AG04450 (cell line): ENCODE measurements around the gene FBXW7. TPM values are rescaled to one million over a fixed set of nuclear protein-coding genes. Genes with fewer than 3 reads are reported as not detected.

Experiments
- CTCF ChIA-PET: fragments of 300-600, 350-600 bp; formaldehyde crosslinking; extraction: SDS; loops from one replicate; lab custom pipeline; 2022; ENCODE audit warnings: antibody characterized with exemption, inconsistent platforms; lab: Charles Lee
- POLR2A ChIA-PET: fragments of 350-600 bp; formaldehyde crosslinking; extraction: SDS; loops from one replicate; lab custom pipeline; 2021; ENCODE audit warnings: antibody characterized with exemption, inconsistent platforms; lab: Yijun Ruan, JAX
- DNase-seq: peaks from one replicate; pipeline ENCODE4 v3.0.0-alpha.2; 2011; ENCODE audit warnings: low read depth, low spot score
- H3K27ac ChIP-seq: one replicate; pipeline ENCODE4 v1.5.1; 2012; ENCODE audit warnings: low read depth, low read length, control low read depth
- H3K27me3 ChIP-seq: one replicate; pipeline ENCODE4 v1.6.0; 2012; ENCODE audit warnings: low read length; ENCODE audit not compliant: control insufficient read depth, insufficient read depth
- H3K4me3 ChIP-seq: 2 replicates; pipeline ENCODE4 v1.5.1; 2011; ENCODE audit warnings: mild to moderate bottlenecking, low read depth, low read length, control low read depth
- H3K9me3 ChIP-seq: 2 replicates; pipeline ENCODE4 v1.5.1; 2012; ENCODE audit warnings: low read length; ENCODE audit not compliant: control insufficient read depth, insufficient read depth
- CTCF ChIP-seq: IDR thresholded peaks from 2 replicates; pipeline ENCODE4 v1.5.1; 2011; ENCODE audit warnings: low read depth, low read length, control low read depth, inconsistent platforms
- polyA plus RNA-seq: library from polyadenylated mRNA; depleted of rRNA; stranded (reverse); fragments of >200 nt; gene quantifications from 2 replicates; pipeline ENCODE4 v1.2.3, GENCODE V29; 2011

Gene FBXW7
- polyA plus RNA-seq, 1 experiment = 16.3 TPM

- ChIA-PET CTCF (interaction anchor here (0.9 kb wide), 2 partner anchors 19 to 26 kb away, joined by 3 to 4 read pairs; no protein-coding TSS in a partner anchor), POLR2A (no interaction called here)
- Histone ChIP-seq H3K27ac (no peak overlapping the region), H3K9me3 (no peaks in the 10 kb centered on the region), H3K27me3 (no peaks in the 10 kb centered on the region), H3K4me3 (no peak overlapping the region)
- no peak for TF ChIP-seq CTCF
- no peak for DNase-seq
These were observed 107.9 kb downstream of the FBXW7 start for GRCh38 chr4:152427981-152428380.

- POLR2A ChIA-PET = no interaction called here
- CTCF ChIA-PET = interaction anchor here (1.5 to 1.7 kb wide), 2 partner anchors 16 to 76 kb away, joined by 4 to 7 read pairs; no protein-coding TSS in a partner anchor
- Histone ChIP-seq H3K27me3 (no peaks in the 10 kb centered on the region), H3K4me3 (no peak overlapping the region), H3K9me3 (no peaks in the 10 kb centered on the region), H3K27ac (no peak overlapping the region)
- DNase-seq = no peak
- TF ChIP-seq CTCF = no peak
These were observed 110.9 kb downstream of the FBXW7 start for GRCh38 chr4:152424977-152425376.

GRCh38 chr4:152424396-152424795, 111.5 kb downstream of the FBXW7 start:
- ChIA-PET POLR2A (no interaction called here), CTCF (interaction anchor here (1.0 to 1.7 kb wide), 3 partner anchors 15 to 216 kb away, joined by 3 to 5 read pairs (median 4); no protein-coding TSS in a partner anchor)
- Histone ChIP-seq H3K9me3 (no peaks in the 10 kb centered on the region), H3K27me3 (no peaks in the 10 kb centered on the region), H3K27ac (no peak overlapping the region), H3K4me3 (no peak overlapping the region)
- DNase-seq = no peak
- no peak for TF ChIP-seq CTCF

- ChIA-PET POLR2A (no interaction called here), CTCF (interaction anchor here (1.3 to 2.8 kb wide), 3 partner anchors 14 to 216 kb away, joined by 5 to 21 read pairs (median 5); no protein-coding TSS in a partner anchor)
- Histone ChIP-seq H3K9me3 (no peaks in the 10 kb centered on the region), H3K27me3 (no peaks in the 10 kb centered on the region), H3K4me3 (no peak overlapping the region), H3K27ac (no peak overlapping the region)
- DNase-seq = no peak
- no peak for TF ChIP-seq CTCF
These were observed 113.0 kb downstream of the FBXW7 start for GRCh38 chr4:152422817-152423320.

GRCh38 chr4:152421576-152421975, 114.3 kb downstream of the FBXW7 start:
- POLR2A ChIA-PET = no interaction called here
- H3K27ac ChIP-seq = no peak overlapping the region
- no peak overlapping the region for H3K4me3 ChIP-seq
- CTCF ChIA-PET = interaction anchor here (1.1 to 2.8 kb wide), 3 partner anchors 13 to 218 kb away, joined by 3 to 21 read pairs (median 5); no protein-coding TSS in a partner anchor
- TF ChIP-seq CTCF = no peak
- H3K9me3 ChIP-seq = no peaks in the 10 kb centered on the region
- H3K27me3 ChIP-seq = no peaks in the 10 kb centered on the region
- DNase-seq = no peak
